NOMO-1 treated with dmso at 0.1 percent for 144 hours (cell line): ENCODE results near the gene DGUOK.

ENCODE experiments used
- DNase-seq: peaks from one replicate; lab custom pipeline; 2025; ENCODE audit not compliant: unreplicated experiment; lab: John Stamatoyannopoulos, UW

Gene DGUOK

DNA sequence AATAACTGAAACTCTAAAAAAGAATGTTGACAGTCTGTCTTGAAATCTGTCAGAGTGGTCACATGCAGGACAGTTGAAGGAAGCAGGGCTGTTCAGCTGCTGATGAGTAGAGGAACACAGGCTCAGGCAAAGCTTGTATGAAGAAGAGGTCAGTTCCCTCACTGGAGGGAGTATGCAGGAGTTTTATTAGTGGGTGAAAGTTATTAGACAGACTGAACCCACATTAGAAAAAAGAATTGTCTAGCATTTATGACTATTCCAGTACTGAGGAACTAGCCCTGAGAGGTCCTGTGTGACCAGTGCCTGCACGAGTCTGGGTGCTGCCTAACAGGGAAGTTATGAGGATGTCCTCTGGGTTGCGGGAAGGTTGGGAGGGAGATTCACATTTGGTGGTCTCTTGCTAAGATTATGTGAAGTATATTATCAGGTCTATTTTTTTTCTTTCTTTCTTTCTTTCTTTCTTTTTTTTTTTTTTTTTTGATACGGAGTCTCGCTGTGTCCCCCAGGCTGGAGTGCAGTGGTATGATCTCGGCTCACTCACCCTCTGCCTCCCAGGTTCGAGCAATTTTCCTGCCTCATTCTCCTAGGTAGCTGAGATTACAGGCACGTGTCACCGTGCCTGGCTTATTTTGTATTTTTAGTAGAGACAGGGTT, 67.6 kb downstream of the DGUOK start:
- no peak for DNase-seq

GRCh38 chr2:73995810-73996209, 69.1 kb downstream of the DGUOK start:
- no peak for DNase-seq

DNA sequence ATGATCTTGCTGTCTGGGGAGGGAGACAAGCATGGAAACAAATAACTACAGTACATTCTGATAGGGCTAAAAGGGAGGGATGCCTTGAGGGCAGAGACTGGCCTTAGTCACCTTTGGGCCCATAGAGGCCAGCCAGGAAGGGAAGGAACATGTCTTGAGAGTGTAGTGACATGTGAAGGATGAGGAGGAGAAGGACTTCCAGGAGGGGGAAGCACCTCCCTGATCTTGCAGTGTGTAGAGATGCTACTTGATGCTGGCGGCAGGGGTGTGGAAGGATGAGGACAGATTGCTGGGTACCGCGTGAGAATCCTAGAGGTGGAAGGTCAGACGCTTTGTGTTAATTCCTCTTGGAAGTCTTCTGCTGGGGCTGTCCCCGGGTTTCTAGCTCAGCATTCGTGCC, 71.1 kb downstream of the DGUOK start:
- no peak for DNase-seq

DNA sequence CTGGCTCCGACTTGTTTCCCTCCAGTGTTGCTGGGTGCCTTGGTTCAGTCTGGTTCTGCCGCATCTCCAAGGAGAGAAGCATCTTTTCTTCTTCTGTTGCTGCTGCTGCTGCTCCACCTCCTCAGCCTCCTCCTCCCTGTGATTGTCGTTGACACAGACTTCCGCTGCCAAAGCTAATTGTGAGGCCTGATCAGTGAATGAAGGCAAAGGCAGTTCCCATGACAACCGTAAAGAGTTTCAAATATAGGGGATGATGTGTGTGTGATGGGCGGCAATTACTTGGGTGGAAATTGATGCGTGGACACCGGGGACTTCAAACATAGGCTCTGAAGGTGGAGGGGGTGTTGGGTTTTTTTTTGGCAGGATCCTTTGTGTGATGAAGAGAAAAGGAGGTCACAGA, 71.8 kb downstream of the DGUOK start:
- DNase-seq: no peak

- DNase-seq: no peak
Measured at GRCh38 chr2:73998933-73999332, 72.3 kb downstream of the DGUOK start.

- no peak for DNase-seq
Measured at GRCh38 chr2:73999881-74000597, 73.4 kb downstream of the DGUOK start.

DNA sequence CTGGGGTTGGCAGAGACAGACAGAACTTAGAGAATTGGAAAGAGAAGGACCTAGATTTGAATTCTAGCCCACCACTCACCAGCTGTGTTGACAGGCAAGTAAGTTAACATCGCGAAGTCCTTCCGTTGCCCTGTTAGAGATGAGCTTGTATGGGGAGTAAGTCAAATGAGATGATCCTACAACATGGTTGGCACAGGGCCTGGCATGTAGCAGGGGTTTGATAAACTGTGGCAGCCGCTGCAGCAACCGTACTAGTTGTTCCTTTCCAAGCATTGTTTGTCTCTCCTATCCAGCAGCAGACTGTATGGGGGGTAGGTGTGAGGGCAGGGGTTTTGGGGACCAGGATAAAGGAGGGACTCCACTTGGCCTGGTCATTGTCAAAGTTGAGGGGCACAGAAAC, 74.0 kb downstream of the DGUOK start:
- no peak for DNase-seq

- DNase-seq: no peak
Measured at GRCh38 chr2:74001121-74001520, 74.4 kb downstream of the DGUOK start.

DNA sequence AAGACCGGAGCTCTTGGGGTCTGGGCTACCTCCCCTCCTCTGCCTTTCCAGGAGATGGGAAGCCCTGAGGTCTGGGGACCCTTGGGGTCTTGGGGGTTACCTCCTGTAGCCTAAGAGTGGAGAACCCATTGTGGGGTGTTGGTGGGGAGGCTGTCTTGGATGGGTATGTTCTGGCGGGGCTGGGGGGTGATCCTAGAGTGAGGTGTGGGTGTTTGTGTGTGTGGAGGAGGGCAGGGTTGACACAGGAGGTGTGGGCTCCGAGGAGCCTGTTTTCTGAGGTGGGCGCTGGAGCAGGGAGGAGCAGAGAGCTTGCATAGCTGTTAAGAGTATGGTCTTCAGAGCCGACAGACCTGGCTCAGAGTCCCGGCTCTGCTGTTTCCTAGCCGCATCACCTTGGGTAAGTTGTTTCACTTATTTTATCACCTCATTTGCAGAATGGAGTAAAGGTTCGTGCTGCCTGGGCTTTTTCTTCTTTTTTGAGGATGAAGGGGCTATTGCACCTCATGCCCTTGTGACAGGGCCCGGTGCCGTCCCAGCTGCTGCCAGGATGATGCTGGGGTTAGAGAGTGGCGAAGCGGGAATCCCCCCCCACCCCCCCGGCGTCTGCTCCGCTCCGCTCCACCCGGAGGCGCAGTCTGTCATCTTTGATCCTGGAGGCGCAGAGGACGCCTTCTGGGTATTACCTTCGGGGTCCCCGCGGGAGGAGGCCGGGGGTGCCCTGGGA, 75.3 kb downstream of the DGUOK start:
- DNase-seq: no peak

DNA sequence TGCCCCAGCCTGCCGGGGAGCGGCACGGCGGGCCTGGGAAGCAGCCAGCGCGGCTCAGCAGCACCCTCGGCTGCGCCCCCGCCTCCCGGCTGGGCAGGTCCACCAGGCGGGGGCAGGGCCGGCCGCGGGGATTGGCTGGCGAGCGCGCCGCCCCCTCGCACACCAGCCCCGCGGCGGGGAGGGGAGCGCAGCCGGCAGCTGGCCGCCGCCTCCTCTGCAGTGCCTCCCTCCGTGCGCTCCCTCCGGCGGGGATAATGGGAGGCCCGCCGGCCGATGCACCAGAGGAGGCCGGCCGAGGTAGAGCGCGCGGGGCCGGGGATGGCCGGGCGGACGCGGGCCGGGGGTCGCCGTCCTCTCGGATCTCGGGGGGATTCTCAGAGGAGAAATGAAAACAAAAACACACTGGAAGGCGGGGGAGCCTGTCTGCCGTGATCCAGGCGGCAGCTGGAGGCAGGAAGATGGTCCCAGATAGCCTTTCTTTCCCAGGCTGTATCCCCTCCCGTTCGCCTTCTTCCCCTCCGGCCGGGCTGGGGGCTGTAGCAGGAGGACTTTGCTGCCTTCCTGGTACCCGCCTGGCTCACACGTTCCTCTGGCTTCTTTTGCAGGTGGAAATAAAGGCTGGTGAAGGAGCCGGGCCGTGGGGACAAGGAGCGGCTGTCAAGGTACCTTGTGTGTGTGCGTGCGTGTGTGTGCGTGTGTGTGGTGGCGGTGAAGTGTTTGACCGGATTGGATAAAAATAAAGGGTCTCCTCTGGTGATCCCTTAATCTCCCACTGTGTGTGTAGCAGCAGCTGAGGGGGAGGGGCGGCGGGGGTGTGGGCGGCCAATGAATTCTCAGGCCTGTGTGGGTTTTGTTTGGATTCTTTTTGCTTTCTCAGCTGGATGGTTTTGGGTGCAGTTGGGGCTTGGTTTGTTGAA, 76.1 kb downstream of the DGUOK start:
- DNase-seq: no peak

- DNase-seq: no peak
Measured at GRCh38 chr2:74003494-74004211, 77.0 kb downstream of the DGUOK start.

DNA sequence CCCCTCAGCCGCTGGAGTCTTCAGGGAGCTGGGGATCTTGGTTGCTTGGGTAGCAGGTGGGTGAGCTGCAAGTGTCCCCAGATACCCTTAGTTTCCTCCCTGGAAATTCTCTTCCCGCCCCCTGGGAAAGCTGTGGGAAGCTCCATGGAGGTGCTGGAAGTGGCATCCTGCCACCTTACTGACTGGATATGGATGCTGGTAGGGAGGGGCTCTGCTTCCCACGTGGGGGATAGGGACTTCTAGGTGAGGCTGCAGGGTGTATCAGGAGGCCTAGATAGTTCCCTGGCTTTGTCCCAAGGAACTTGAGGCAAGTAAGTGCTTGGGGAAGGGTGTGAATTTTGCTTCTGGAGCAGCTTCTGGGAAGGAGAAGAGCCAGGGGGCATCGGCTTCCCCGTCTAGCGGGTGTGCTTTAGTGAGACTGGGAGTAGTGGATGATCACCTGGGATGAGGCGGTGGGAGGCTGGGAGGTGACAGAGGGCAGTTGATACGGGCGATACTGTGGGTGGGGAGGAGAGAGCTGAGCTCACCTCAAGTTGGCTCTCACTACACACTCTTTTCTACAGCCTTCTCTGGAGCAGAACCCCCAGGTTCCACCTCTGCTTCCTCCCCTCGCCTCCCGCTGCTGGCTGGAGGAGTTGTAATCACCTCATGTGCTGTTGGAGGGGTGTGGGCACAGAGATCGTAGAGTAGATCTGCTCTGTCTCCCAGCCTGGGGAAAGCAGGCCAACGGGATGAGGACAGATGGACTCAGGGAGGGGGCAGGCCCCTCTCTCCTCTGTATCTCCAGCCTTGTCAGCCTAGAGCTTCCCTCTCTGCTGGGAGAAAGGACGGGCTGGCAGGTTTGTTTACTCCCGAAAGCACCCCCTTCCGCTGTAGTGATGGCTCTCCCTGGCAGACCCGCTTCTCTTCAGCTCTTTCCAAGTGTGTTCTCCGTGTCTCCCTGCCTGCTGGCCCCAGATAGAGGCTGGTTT, 77.8 kb downstream of the DGUOK start:
- no peak for DNase-seq

- no peak for DNase-seq
Measured at GRCh38 chr2:74005786-74006185, 79.1 kb downstream of the DGUOK start.

DNA sequence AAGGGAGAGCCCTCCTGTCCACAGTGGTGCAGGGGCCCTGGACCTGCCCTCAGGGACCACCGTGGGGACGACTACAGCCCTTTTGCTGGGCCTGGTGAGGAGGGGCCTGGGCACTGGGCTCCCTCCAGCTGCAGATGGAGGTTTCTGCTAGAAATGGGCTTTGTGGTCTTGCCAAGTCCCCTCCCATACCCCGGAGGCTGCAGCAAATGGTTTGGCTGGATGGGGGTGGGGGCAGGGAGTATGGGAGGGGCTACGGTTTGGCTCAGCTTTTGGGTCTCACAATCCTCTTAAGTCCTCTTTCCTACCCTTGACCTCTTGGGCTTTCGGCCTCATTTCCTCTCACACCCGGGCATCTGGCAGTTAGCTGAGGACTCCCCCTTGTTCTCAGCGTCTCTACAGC, 79.8 kb downstream of the DGUOK start:
- DNase-seq: no peak

DNA sequence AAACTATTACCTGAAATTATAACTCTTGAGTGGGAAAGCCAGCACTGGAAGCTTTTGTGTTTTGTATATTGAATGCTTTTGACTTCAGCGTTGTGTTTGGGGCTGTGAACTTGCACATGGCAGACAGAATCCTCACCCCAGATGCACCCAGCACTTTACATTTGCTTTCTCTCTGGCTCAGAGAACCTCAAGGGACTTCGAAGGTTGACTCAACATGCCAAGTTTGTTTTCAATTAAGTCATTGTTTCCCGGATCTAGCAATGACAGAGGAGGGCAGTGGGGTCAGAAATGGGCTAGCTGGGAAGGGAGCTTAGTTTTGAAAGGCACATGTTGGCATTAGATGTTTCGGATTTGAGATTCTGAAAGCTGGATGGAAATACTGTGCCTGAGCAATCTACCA, 80.4 kb downstream of the DGUOK start:
- no peak for DNase-seq

GRCh38 chr2:74007711-74008110, 81.0 kb downstream of the DGUOK start:
- no peak for DNase-seq
